Daoy (cell line): ENCODE data around the gene EXD3. TPM values are rescaled to one million over a fixed set of nuclear protein-coding genes. Genes with fewer than 3 reads are reported as not detected.
"Not testable (repeated sequence)": the region's sequence is repeated elsewhere in the genome, so short reads cannot be mapped to it uniquely, and the experiment has no call there.

Experiments used
- DNase-seq: peaks from one replicate; pipeline ENCODE4 v3.0.0-alpha.2; 2015; ENCODE audit warnings: low read depth
- total RNA-seq: library from RNA; depleted of rRNA; stranded (reverse); fragments of >200 nt; shearing (Covaris generic); gene quantifications from 2 replicates; pipeline ENCODE4 v1.2.3, GENCODE V29; 2014; rRNA removed

Gene EXD3
- total RNA-seq, 1 experiment from 2014 or later = 2.3 TPM

- DNase-seq = no peak
Measured at GRCh38 chr9:137272241-137273094, 150.5 kb downstream of the EXD3 start.

- DNase-seq = no peak
Measured at GRCh38 chr9:137271696-137272076, 151.3 kb downstream of the EXD3 start.

GRCh38 chr9:137270929-137271695 is 151.8 kb downstream of the EXD3 start:
- no peak for DNase-seq

- DNase-seq = no peak
Measured at GRCh38 chr9:137269231-137269772, 153.7 kb downstream of the EXD3 start.

GRCh38 chr9:137268538-137269201 is 154.3 kb downstream of the EXD3 start:
- no peak for DNase-seq

GRCh38 chr9:137267933-137268355 is 155.0 kb downstream of the EXD3 start:
- no peak for DNase-seq

GRCh38 chr9:137266585-137267453 is 156.1 kb downstream of the EXD3 start:
- DNase-seq = no peak

- no peak for DNase-seq
Measured at GRCh38 chr9:137266162-137266527, 156.8 kb downstream of the EXD3 start.

GRCh38 chr9:137265496-137266161 is 157.3 kb downstream of the EXD3 start:
- DNase-seq = no peak

- no peak for DNase-seq
Measured at GRCh38 chr9:137264067-137264466, 158.9 kb downstream of the EXD3 start.

GRCh38 chr9:137263506-137263905 is 159.5 kb downstream of the EXD3 start:
- DNase-seq = no peak

- no peak for DNase-seq
Measured at GRCh38 chr9:137262909-137263285, 160.1 kb downstream of the EXD3 start.

- not testable (repeated sequence) for DNase-seq
Measured at GRCh38 chr9:137262173-137262908, 160.6 kb downstream of the EXD3 start.

Other genes starting within 250 kb of the EXD3 start
- gene ANAPC2, start 234.6 kb downstream of the EXD3 start, total RNA-seq = 11.3 and 23.5 TPM in 2 replicates
- 169 and 188 TPM in 2 replicates for gene SSNA1, start 234.5 kb downstream of the EXD3 start, total RNA-seq
- gene TPRN, start 222.4 kb downstream of the EXD3 start, total RNA-seq = 11.7 and 12.8 TPM in 2 replicates
- gene TMEM203, start 217.5 kb downstream of the EXD3 start, total RNA-seq = 62.3 and 65.4 TPM in 2 replicates
- gene NDOR1, start 217.5 kb downstream of the EXD3 start, total RNA-seq = 14.3 and 15.3 TPM in 2 replicates
- gene RNF208, start 200.9 kb downstream of the EXD3 start, total RNA-seq = not detected in 2 replicates
- 0.91 TPM in 1 of 2 replicates, not detected in the other for gene CYSRT1, start 198.0 kb downstream of the EXD3 start, total RNA-seq
- 0.21 TPM in 1 of 2 replicates, not detected in the other for gene RNF224, start 195.7 kb downstream of the EXD3 start, total RNA-seq
- gene SLC34A3, start 192.3 kb downstream of the EXD3 start, total RNA-seq = not detected in 2 replicates
- gene TUBB4B, start 181.9 kb downstream of the EXD3 start, total RNA-seq = 294 and 321 TPM in 2 replicates
- gene STPG3, start 171.9 kb downstream of the EXD3 start, total RNA-seq = not detected in 2 replicates
- 62.2 and 74.7 TPM in 2 replicates for gene NELFB, start 167.8 kb downstream of the EXD3 start, total RNA-seq
- 13.4 and 18.7 TPM in 2 replicates for gene TOR4A, start 145.4 kb downstream of the EXD3 start, total RNA-seq
- 3.5 and 10.0 TPM in 2 replicates for gene NRARP, start 120.9 kb downstream of the EXD3 start, total RNA-seq
- gene NOXA1, start 231 bp upstream of the EXD3 start, total RNA-seq = not detected in 2 replicates
- not detected in 2 replicates for gene ENTPD8, start 18.2 kb upstream of the EXD3 start, total RNA-seq
- 13.5 and 13.7 TPM in 2 replicates for gene NSMF, start 36.2 kb upstream of the EXD3 start, total RNA-seq
- under 0.01 TPM in 1 of 2 replicates, not detected in the other for gene PNPLA7, start 127.2 kb upstream of the EXD3 start, total RNA-seq
- gene MRPL41, start 128.7 kb upstream of the EXD3 start, total RNA-seq = 101 and 119 TPM in 2 replicates
- 56.5 and 61.9 TPM in 2 replicates for gene DPH7, start 155.8 kb upstream of the EXD3 start, total RNA-seq
- 55.7 and 64.5 TPM in 2 replicates for gene ZMYND19, start 167.3 kb upstream of the EXD3 start, total RNA-seq
- gene ARRDC1, start 182.5 kb upstream of the EXD3 start, total RNA-seq = 11.5 and 11.6 TPM in 2 replicates
- 36.8 and 51.9 TPM in 2 replicates for gene EHMT1, start 195.8 kb upstream of the EXD3 start, total RNA-seq